Stimulated activated CD4-positive, alpha-beta T cell treated with anti-CD3 and anti-CD28 coated beads, Interleukin-1b, Interleukin-23, amount 100 ng/mL, for 4 hours (primary cell): ENCODE measurements around the gene CCDC78.

ENCODE experiments used
- DNase-seq, 2 donors: peaks; one replicate each; pipeline ENCODE4 v3.0.0-alpha.2; 2020; ENCODE audit warnings: low read depth in 2 of 2

Gene CCDC78

GRCh38 chr16:739560-740458 lies 13.6 kb upstream of the CCDC78 start:
- no peak for DNase-seq

- no peak for DNase-seq
Measured at GRCh38 chr16:736936-737481, 10.8 kb upstream of the CCDC78 start.

- no peak for DNase-seq
Measured at GRCh38 chr16:735982-736453, 9.8 kb upstream of the CCDC78 start.

GRCh38 chr16:734981-735881 lies 9.0 kb upstream of the CCDC78 start:
- no peak for DNase-seq

- no peak for DNase-seq
Measured at GRCh38 chr16:734208-734980, 8.2 kb upstream of the CCDC78 start.

GRCh38 chr16:733382-734207 lies 7.4 kb upstream of the CCDC78 start:
- peak in 1 of 2 donors; percentile 46 for DNase-seq

GRCh38 chr16:732936-733335 lies 6.7 kb upstream of the CCDC78 start:
- DNase-seq = no peak

- no peak for DNase-seq
Measured at GRCh38 chr16:732332-732731, 6.1 kb upstream of the CCDC78 start.

GRCh38 chr16:730666-731509 lies 4.6 kb upstream of the CCDC78 start:
- no peak for DNase-seq

GRCh38 chr16:729768-730665 lies 3.8 kb upstream of the CCDC78 start:
- no peak for DNase-seq

- no peak for DNase-seq
Measured at GRCh38 chr16:728890-729744, 2.9 kb upstream of the CCDC78 start.

GRCh38 chr16:728131-728889 lies 2.1 kb upstream of the CCDC78 start:
- peak in 1 of 2 donors; percentile 51 for DNase-seq

- no peak for DNase-seq
Measured at GRCh38 chr16:727291-727977, 1.2 kb upstream of the CCDC78 start.

- DNase-seq = no peak
Measured at GRCh38 chr16:726188-726437, 130 bp downstream of the CCDC78 start.

- no peak for DNase-seq
Measured at GRCh38 chr16:725463-726187, 618 bp downstream of the CCDC78 start.

GRCh38 chr16:725041-725376 lies 1.2 kb downstream of the CCDC78 start:
- DNase-seq = no peak
